Activated T-cell treated with anti-CD3 and anti-CD28 coated beads for 1 hour (primary cell): Measurements from ENCODE around the gene APOLD1.
"Not testable (repeated sequence)": the region's sequence is repeated elsewhere in the genome, so short reads cannot be mapped to it uniquely, and the experiment has no call there.

ENCODE experiments used
- DNase-seq: peaks from one replicate; pipeline ENCODE4 v3.0.0-alpha.2; 2020; ENCODE audit warnings: low read depth

APOLD1 gene

GRCh38 chr12:12807970-12808702 is 22.7 kb downstream of the APOLD1 start:
- peak; percentile 27 for DNase-seq

GRCh38 chr12:12810553-12811021 is 25.1 kb downstream of the APOLD1 start:
- DNase-seq, result no peak

- no peak for DNase-seq
Measured at GRCh38 chr12:12811343-12811742, 25.9 kb downstream of the APOLD1 start.

GRCh38 chr12:12812174-12812573 is 26.7 kb downstream of the APOLD1 start:
- no peak for DNase-seq

GRCh38 chr12:12812618-12813119 is 27.2 kb downstream of the APOLD1 start:
- no peak for DNase-seq

GRCh38 chr12:12813120-12814101 is 28.0 kb downstream of the APOLD1 start, which contains the start of gene DDX47:
Gene DDX47 (plus strand): TSS chr12:12813346. CDS start chr12:12813368, 22 bp downstream.
- DNase-seq, result peak; percentile 97

- no peak for DNase-seq
Measured at GRCh38 chr12:12817616-12818015, 32.2 kb downstream of the APOLD1 start.

- no peak for DNase-seq
Measured at GRCh38 chr12:12818701-12819100, 33.2 kb downstream of the APOLD1 start.

GRCh38 chr12:12819221-12819620 is 33.8 kb downstream of the APOLD1 start:
- no peak for DNase-seq

GRCh38 chr12:12819752-12820311 is 34.4 kb downstream of the APOLD1 start:
- no peak for DNase-seq

GRCh38 chr12:12820376-12820775 is 34.9 kb downstream of the APOLD1 start:
- not testable (repeated sequence) for DNase-seq

- DNase-seq, result no peak
Measured at GRCh38 chr12:12821975-12822374, 36.5 kb downstream of the APOLD1 start.

GRCh38 chr12:12822886-12823285 is 37.4 kb downstream of the APOLD1 start:
- DNase-seq, result no peak

GRCh38 chr12:12823300-12823699 is 37.8 kb downstream of the APOLD1 start:
- no peak for DNase-seq

- DNase-seq, result no peak
Measured at GRCh38 chr12:12823811-12824210, 38.4 kb downstream of the APOLD1 start.

- DNase-seq, result no peak
Measured at GRCh38 chr12:12835378-12836146, 50.1 kb downstream of the APOLD1 start.

- no peak for DNase-seq
Measured at GRCh38 chr12:12836571-12836970, 51.1 kb downstream of the APOLD1 start.

- DNase-seq, result peak; percentile 9
Measured at GRCh38 chr12:12837025-12837812, 51.8 kb downstream of the APOLD1 start.

- DNase-seq, result no peak
Measured at GRCh38 chr12:12837813-12838153, 52.3 kb downstream of the APOLD1 start.

GRCh38 chr12:12839003-12839395 is 53.5 kb downstream of the APOLD1 start:
- DNase-seq, result no peak

GRCh38 chr12:12839439-12839838 is 54.0 kb downstream of the APOLD1 start:
- not testable (repeated sequence) for DNase-seq
